ENCODE data around the gene PLCB1. TPM values are rescaled to one million over a fixed set of nuclear protein-coding genes. Genes with fewer than 3 reads are reported as not detected.

PLCB1 gene
- total and polyA plus RNA-seq, 4 donors = 1.6 to 43.8 (median 6.1) TPM

GRCh38 chr20:8152183-8152582, 20.1 kb downstream of the PLCB1 start:
- Histone ChIP-seq H3K9me3 (ENCODE audit: control insufficient read depth in 4 of 4, insufficient read depth in 3 of 4, low read length in 3 of 4) (no peaks in the 10 kb centered on the region), H3K27ac (ENCODE audit: low read depth in 1 of 2, low read length in 1 of 2) (no peak overlapping the region), H3K36me3 (ENCODE audit: control insufficient read depth in 4 of 4, insufficient read depth in 4 of 4, low read length in 4 of 4) (no peaks in the 10 kb centered on the region), H3K4me1 (ENCODE audit: control insufficient read depth in 5 of 5, insufficient read depth in 5 of 5, low read length in 5 of 5) (peaks cover 2 to 47% (median 8%) of the 10 kb centered on the region in 5 donors), H3K9ac (ENCODE audit: insufficient read depth in 1 of 2, low read length in 2 of 2) (no peak overlapping the region), H3K27me3 (ENCODE audit: control insufficient read depth in 3 of 3, insufficient read depth in 3 of 3, low read length in 2 of 3) (no peaks in the 10 kb centered on the region), H3K4me3 (no peak overlapping the region)
- no peak for ATAC-seq (ENCODE audit: insufficient read depth, low FRiP score)
- DNase-seq = no peak
- 20 to 22% methylated on average over 1 of the region's 1 CpG for WGBS, 2 donors
- no peak for TF ChIP-seq CTCF (IDR thresholded peaks at IDR 0.05; ENCODE audit: control extremely low read depth, extremely low read depth)

DNA sequence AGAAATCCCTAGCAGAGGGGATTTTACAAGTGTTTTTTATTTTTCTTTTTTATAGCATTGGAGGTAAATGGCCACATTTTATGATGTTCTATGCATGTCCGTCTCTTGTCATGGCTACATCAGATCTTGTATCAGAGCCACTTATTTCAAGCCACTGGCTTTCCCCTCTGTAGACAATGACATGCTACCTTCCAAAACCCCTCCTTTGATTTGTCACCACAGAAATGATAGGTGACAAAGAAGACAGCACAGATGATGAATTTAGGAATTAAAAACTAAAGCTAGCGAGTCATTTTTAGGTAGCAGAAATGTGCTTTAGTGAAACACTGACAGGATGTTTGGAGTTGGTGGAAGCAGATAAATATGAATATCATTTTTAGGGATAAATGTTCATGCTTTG, 20.8 kb downstream of the PLCB1 start:
- no peak overlapping the region for H3K4me3 ChIP-seq
- 90 to 93% methylated on average over 2 of the region's 2 CpGs for WGBS, 2 donors
- H3K9me3 ChIP-seq (ENCODE audit: control insufficient read depth in 4 of 4, insufficient read depth in 3 of 4, low read length in 3 of 4) = no peaks in the 10 kb centered on the region
- no peak for TF ChIP-seq CTCF (IDR thresholded peaks at IDR 0.05; ENCODE audit: control extremely low read depth, extremely low read depth)
- H3K4me1 ChIP-seq (ENCODE audit: control insufficient read depth in 5 of 5, insufficient read depth in 5 of 5, low read length in 5 of 5) = peaks cover 2 to 51% (median 8%) of the 10 kb centered on the region in 5 donors
- H3K27ac ChIP-seq (ENCODE audit: low read depth in 1 of 2, low read length in 1 of 2) = peak overlapping the region in 1 of 2 donors; percentile 33
- H3K36me3 ChIP-seq (ENCODE audit: control insufficient read depth in 4 of 4, insufficient read depth in 4 of 4, low read length in 4 of 4) = no peaks in the 10 kb centered on the region
- no peaks in the 10 kb centered on the region for H3K27me3 ChIP-seq (ENCODE audit: control insufficient read depth in 3 of 3, insufficient read depth in 3 of 3, low read length in 2 of 3)
- ATAC-seq (ENCODE audit: insufficient read depth, low FRiP score) = no peak
- no peak for DNase-seq
- H3K9ac ChIP-seq (ENCODE audit: insufficient read depth in 1 of 2, low read length in 2 of 2) = no peak overlapping the region

DNA sequence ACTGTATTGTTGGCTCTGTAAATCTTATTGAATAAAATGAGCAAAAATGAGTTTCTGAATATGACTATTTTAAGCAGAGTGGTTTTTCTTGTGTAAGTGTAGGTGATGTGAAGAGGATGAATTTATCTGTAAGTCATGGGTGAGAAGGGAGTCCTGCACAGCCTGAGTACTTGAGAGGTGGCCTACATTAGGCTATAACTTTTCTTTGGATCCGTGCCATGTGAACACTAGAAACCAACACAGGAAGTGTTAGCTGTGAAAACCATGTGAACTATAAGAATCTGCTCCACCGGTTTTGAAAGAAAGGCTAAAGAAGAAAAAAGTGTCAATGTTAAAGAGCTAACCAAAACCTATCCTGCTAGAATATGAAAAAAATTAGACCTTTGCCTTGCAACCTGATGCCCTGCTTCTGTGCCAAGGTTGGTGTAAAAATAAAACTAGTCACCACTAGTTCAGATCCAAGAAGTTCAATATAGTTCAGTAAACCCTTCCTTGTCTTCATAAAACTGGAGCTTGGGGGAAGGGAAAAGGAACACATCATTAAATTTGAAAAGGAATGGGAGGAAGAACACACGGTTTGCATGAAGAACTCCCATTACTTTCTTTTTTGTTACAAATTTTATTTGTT, 21.3 kb downstream of the PLCB1 start:
- peak overlapping the region in 1 of 2 donors; percentile 33 for H3K27ac ChIP-seq (ENCODE audit: low read depth in 1 of 2, low read length in 1 of 2)
- H3K9ac ChIP-seq (ENCODE audit: insufficient read depth in 1 of 2, low read length in 2 of 2) = no peak overlapping the region
- H3K4me1 ChIP-seq (ENCODE audit: control insufficient read depth in 5 of 5, insufficient read depth in 5 of 5, low read length in 5 of 5) = peaks cover 2 to 51% (median 8%) of the 10 kb centered on the region in 5 donors
- no peak overlapping the region for H3K4me3 ChIP-seq
- ATAC-seq (ENCODE audit: insufficient read depth, low FRiP score) = no peak
- no peaks in the 10 kb centered on the region for H3K9me3 ChIP-seq (ENCODE audit: control insufficient read depth in 4 of 4, insufficient read depth in 3 of 4, low read length in 3 of 4)
- no peak for TF ChIP-seq CTCF (IDR thresholded peaks at IDR 0.05; ENCODE audit: control extremely low read depth, extremely low read depth)
- 20% methylated on average over 3 of the region's 3 CpGs for WGBS, 2 donors
- DNase-seq = peak in 2 of 3 donors; percentile 69 to 84
- H3K27me3 ChIP-seq (ENCODE audit: control insufficient read depth in 3 of 3, insufficient read depth in 3 of 3, low read length in 2 of 3) = no peaks in the 10 kb centered on the region
- no peaks in the 10 kb centered on the region for H3K36me3 ChIP-seq (ENCODE audit: control insufficient read depth in 4 of 4, insufficient read depth in 4 of 4, low read length in 4 of 4)

GRCh38 chr20:8154638-8155037, 22.6 kb downstream of the PLCB1 start:
- Histone ChIP-seq H3K4me3 (no peak overlapping the region), H3K27ac (ENCODE audit: low read depth in 1 of 2, low read length in 1 of 2) (no peak overlapping the region), H3K4me1 (ENCODE audit: control insufficient read depth in 5 of 5, insufficient read depth in 5 of 5, low read length in 5 of 5) (peaks cover 2 to 51% (median 8%) of the 10 kb centered on the region in 5 donors), H3K9ac (ENCODE audit: insufficient read depth in 1 of 2, low read length in 2 of 2) (no peak overlapping the region), H3K36me3 (ENCODE audit: control insufficient read depth in 4 of 4, insufficient read depth in 4 of 4, low read length in 4 of 4) (no peaks in the 10 kb centered on the region), H3K27me3 (ENCODE audit: control insufficient read depth in 3 of 3, insufficient read depth in 3 of 3, low read length in 2 of 3) (no peaks in the 10 kb centered on the region), H3K9me3 (ENCODE audit: control insufficient read depth in 4 of 4, insufficient read depth in 3 of 4, low read length in 3 of 4) (peaks cover 0 to 5% (median 0%) of the 10 kb centered on the region in 4 donors)
- no peak for ATAC-seq (ENCODE audit: insufficient read depth, low FRiP score)
- DNase-seq = no peak
- no peak for TF ChIP-seq CTCF (IDR thresholded peaks at IDR 0.05; ENCODE audit: control extremely low read depth, extremely low read depth)
- 44 to 62% methylated on average over 2 of the region's 2 CpGs for WGBS, 2 donors
